Measurements from ENCODE around the gene USP37.

The USP37 gene

DNA sequence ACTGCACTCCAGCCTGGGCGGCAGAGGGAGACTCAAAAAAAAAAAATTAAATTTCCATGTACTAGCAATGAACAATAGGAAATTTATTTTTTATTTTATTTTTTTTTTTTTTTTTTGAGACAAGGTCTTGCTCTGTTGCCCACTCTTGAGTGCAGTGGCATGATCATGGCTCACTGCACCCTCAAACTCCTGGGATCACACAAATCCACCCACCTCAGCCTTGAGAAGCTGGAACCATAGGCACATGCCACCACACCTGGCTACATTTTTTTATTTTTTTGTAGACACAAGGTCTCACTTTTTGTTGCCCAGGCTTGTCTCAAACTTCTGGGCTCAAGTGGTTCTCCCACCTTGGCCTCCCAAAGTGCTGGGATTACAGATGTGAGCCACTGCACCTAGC lies 17.4 kb upstream of the USP37 start:
- Histone ChIP-seq H3K4me2 (ENCODE audit: low read length) (no peak overlapping the region), H3K9me3 (ENCODE audit: insufficient read depth, low read length) (no peaks in the 10 kb centered on the region), H3K79me2 (ENCODE audit: low read length) (peaks cover 19% of the 10 kb centered on the region), H3K27me3 (ENCODE audit: low read depth, low read length) (no peaks in the 10 kb centered on the region), H4K20me1 (ENCODE audit: insufficient read depth, low read length) (peaks cover 8% of the 10 kb centered on the region), H3K36me3 (replicated peaks; ENCODE audit: low read depth, low read length) (peaks cover 25% of the 10 kb centered on the region), H2AFZ (ENCODE audit: low read depth, low read length) (no peak overlapping the region), H3K9ac (ENCODE audit: low read length) (no peak overlapping the region), H3K4me1 (ENCODE audit: low read length) (peaks cover 9% of the 10 kb centered on the region), H3K27ac (ENCODE audit: low read length) (no peak overlapping the region), H3K4me3 (ENCODE audit: low read length) (no peak overlapping the region)
- TF ChIP-seq EZH2phosphoT487 (IDR thresholded peaks at IDR 0.05; ENCODE audit: low read depth): no peak
- TF ChIP-seq, protein P1, sequence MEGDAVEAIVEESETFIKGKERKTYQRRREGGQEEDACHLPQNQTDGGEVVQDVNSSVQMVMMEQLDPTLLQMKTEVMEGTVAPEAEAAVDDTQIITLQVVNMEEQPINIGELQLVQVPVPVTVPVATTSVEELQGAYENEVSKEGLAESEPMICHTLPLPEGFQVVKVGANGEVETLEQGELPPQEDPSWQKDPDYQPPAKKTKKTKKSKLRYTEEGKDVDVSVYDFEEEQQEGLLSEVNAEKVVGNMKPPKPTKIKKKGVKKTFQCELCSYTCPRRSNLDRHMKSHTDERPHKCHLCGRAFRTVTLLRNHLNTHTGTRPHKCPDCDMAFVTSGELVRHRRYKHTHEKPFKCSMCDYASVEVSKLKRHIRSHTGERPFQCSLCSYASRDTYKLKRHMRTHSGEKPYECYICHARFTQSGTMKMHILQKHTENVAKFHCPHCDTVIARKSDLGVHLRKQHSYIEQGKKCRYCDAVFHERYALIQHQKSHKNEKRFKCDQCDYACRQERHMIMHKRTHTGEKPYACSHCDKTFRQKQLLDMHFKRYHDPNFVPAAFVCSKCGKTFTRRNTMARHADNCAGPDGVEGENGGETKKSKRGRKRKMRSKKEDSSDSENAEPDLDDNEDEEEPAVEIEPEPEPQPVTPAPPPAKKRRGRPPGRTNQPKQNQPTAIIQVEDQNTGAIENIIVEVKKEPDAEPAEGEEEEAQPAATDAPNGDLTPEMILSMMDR (IDR thresholded peaks at IDR 0.05; ENCODE audit: low read depth, low read length): no peak

DNA sequence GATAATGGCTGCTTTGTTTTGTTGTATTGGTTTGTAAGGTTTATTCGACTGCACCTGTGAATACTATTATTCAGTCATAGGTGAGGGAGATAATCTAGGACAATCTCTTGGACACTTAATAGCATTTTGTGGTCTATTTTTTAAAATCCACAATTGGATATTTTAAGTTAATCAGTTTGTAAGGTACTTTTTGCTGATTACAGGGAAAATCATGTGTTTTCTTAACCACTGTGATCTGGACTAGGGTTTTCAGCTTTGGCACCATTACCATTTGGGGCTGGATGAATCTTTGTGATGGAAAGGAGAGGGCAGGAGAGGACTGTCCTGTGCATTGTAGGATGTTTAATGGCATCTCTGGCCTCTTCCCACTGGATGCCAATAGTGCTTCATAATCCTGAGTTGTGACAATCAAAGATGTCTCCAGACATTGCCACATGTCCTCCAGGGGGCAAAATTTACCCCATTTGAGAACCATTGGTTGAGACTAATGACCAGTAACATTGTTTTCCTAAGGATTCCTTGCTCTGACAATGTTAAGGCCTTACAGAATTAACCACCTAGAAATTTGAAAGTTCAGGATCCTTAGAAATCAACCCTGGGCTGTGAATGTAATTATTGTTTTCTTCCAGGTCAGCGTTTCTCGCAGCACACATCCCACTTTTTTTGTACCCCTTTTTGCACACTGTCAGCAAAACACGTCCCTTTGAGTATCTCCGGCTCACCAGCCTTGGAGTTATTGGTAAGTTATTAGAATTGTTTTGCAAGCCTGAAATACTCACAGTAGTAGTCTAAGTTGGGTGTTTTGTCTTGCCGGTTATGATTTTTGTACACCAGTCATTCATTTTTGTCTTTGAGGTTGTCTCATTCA lies 16.1 kb upstream of the USP37 start:
- no peaks in the 10 kb centered on the region for H3K27me3 ChIP-seq (ENCODE audit: low read depth, low read length)
- H3K4me1 ChIP-seq (ENCODE audit: low read length): peaks cover 9% of the 10 kb centered on the region
- TF ChIP-seq, protein P1 (IDR thresholded peaks at IDR 0.05; ENCODE audit: low read depth, low read length): no peak
- TF ChIP-seq EZH2phosphoT487 (IDR thresholded peaks at IDR 0.05; ENCODE audit: low read depth): no peak
- H3K9me3 ChIP-seq (ENCODE audit: insufficient read depth, low read length): no peaks in the 10 kb centered on the region
- H2AFZ ChIP-seq (ENCODE audit: low read depth, low read length): no peak overlapping the region
- no peak overlapping the region for H3K4me3 ChIP-seq (ENCODE audit: low read length)
- H4K20me1 ChIP-seq (ENCODE audit: insufficient read depth, low read length): peaks cover 13% of the 10 kb centered on the region
- no peak overlapping the region for H3K9ac ChIP-seq (ENCODE audit: low read length)
- H3K79me2 ChIP-seq (ENCODE audit: low read length): peaks cover 28% of the 10 kb centered on the region
- no peak overlapping the region for H3K4me2 ChIP-seq (ENCODE audit: low read length)
- peaks cover 24% of the 10 kb centered on the region for H3K36me3 ChIP-seq (replicated peaks; ENCODE audit: low read depth, low read length)
- no peak overlapping the region for H3K27ac ChIP-seq (ENCODE audit: low read length)

- H3K36me3 ChIP-seq (replicated peaks; ENCODE audit: low read depth, low read length): peaks cover 26% of the 10 kb centered on the region
- H3K9ac ChIP-seq (ENCODE audit: low read length): no peak overlapping the region
- no peak overlapping the region for H2AFZ ChIP-seq (ENCODE audit: low read depth, low read length)
- no peak for TF ChIP-seq EZH2phosphoT487 (IDR thresholded peaks at IDR 0.05; ENCODE audit: low read depth)
- TF ChIP-seq, protein P1 (IDR thresholded peaks at IDR 0.05; ENCODE audit: low read depth, low read length): no peak
- H3K27ac ChIP-seq (ENCODE audit: low read length): peak overlapping the region; percentile 35; the same call in 1 of the 2 replicates
- H3K4me2 ChIP-seq (ENCODE audit: low read length): no peak overlapping the region
- no peaks in the 10 kb centered on the region for H3K27me3 ChIP-seq (ENCODE audit: low read depth, low read length)
- no peak overlapping the region for H3K4me3 ChIP-seq (ENCODE audit: low read length)
- H4K20me1 ChIP-seq (ENCODE audit: insufficient read depth, low read length): peaks cover 32% of the 10 kb centered on the region
- no peaks in the 10 kb centered on the region for H3K9me3 ChIP-seq (ENCODE audit: insufficient read depth, low read length)
- H3K79me2 ChIP-seq (ENCODE audit: low read length): peaks cover 49% of the 10 kb centered on the region
- peaks cover 9% of the 10 kb centered on the region for H3K4me1 ChIP-seq (ENCODE audit: low read length)
Measured at GRCh38 chr2:218582076-218582475, 13.9 kb upstream of the USP37 start.

DNA sequence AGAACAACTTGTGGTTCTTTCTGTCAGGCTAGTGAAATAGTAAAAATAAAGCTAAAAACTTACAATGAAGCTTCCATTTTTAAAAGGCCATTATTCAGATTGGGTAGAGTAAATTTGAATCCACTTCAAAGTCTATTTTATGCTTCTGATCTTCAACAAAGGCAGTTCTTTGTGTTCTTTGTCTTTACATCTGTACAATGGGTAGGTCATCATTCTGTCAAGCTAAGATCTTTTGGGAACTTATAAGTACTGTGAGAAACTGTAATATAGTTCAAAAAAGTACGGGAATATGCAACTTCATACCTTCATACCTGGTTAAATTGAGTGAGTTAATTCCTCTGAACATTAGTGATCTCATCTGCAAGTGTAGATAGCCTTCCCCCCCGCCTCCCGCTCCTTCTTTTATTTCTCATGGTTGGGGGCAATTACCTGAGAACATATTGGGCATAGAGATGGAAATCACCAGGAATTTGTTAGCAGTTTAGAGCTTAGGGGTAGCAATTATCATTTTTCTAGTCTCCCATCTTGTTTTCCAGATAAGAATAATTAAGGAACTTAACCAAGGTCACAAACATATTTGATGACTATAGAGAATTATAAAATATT lies 10.2 kb upstream of the USP37 start:
- Histone ChIP-seq H4K20me1 (ENCODE audit: insufficient read depth, low read length) (peaks cover 37% of the 10 kb centered on the region), H3K9me3 (ENCODE audit: insufficient read depth, low read length) (no peaks in the 10 kb centered on the region), H3K4me2 (ENCODE audit: low read length) (no peak overlapping the region), H3K27ac (ENCODE audit: low read length) (no peak overlapping the region), H3K79me2 (ENCODE audit: low read length) (peaks cover 85% of the 10 kb centered on the region), H3K4me1 (ENCODE audit: low read length) (peaks cover 9% of the 10 kb centered on the region), H3K36me3 (replicated peaks; ENCODE audit: low read depth, low read length) (peaks cover 23% of the 10 kb centered on the region), H3K27me3 (ENCODE audit: low read depth, low read length) (no peaks in the 10 kb centered on the region), H3K4me3 (ENCODE audit: low read length) (no peak overlapping the region), H3K9ac (ENCODE audit: low read length) (no peak overlapping the region), H2AFZ (ENCODE audit: low read depth, low read length) (no peak overlapping the region)
- TF ChIP-seq EZH2phosphoT487 (IDR thresholded peaks at IDR 0.05; ENCODE audit: low read depth): no peak
- TF ChIP-seq, protein P1 (IDR thresholded peaks at IDR 0.05; ENCODE audit: low read depth, low read length): no peak
